Spleen (tissue), 11 donors: Measurements from ENCODE around the gene APOL4. TPM values are rescaled to one million over a fixed set of nuclear protein-coding genes. Genes with fewer than 3 reads are reported as not detected.

Experiments
- DNase-seq: peaks from one replicate; pipeline ENCODE4 v3.0.0-alpha.2; 2020
- H3K27ac ChIP-seq, 8 donors: fragments of 200-600 bp; sonication (generic) in 7 of 8; 1 replicate in 4 of 8; 2 replicates in 4 of 8; pipeline versions ENCODE4 v1.5.0 to v1.8.0; 2016 to 2021; ENCODE audit warnings: inconsistent platforms in 4 of 8, mild to moderate bottlenecking in 4 of 8, moderate library complexity in 1 of 8
- H3K27me3 ChIP-seq, 7 donors: fragments of 200-600 bp; sonication (generic) in 6 of 7; replicated peaks in 1 of 7; 1 replicate in 4 of 7; 2 replicates in 3 of 7; pipeline versions ENCODE4 v1.5.0 to v1.8.0; 2016 to 2021; ENCODE audit warnings: inconsistent platforms in 3 of 7, mild to moderate bottlenecking in 1 of 7
- H3K36me3 ChIP-seq, 6 donors: fragments of 200-600 bp; sonication (generic) in 5 of 6; 1 replicate in 4 of 6; 2 replicates in 2 of 6; pipeline versions ENCODE4 v1.5.0 to v1.8.0; 2016 to 2021; ENCODE audit warnings: inconsistent platforms in 2 of 6
- H3K4me1 ChIP-seq, 6 donors: fragments of 200-600 bp; sonication (generic) in 5 of 6; 1 replicate in 3 of 6; 2 replicates in 3 of 6; pipeline versions ENCODE4 v1.5.0 to v1.8.0; 2016 to 2021; ENCODE audit warnings: inconsistent platforms in 3 of 6
- H3K4me3 ChIP-seq, 8 donors: fragments of 200-600 bp; sonication (generic) in 7 of 8; 1 replicate in 4 of 8; 2 replicates in 4 of 8; pipeline versions ENCODE4 v1.5.0 to v1.8.0; 2016 to 2021; ENCODE audit warnings: inconsistent platforms in 4 of 8, mild to moderate bottlenecking in 4 of 8, moderate library complexity in 2 of 8
- H3K9me3 ChIP-seq, 8 donors: fragments of 200-600 bp; sonication (generic) in 7 of 8; 1 replicate in 4 of 8; 2 replicates in 4 of 8; pipeline versions ENCODE4 v1.5.0 to v1.8.0; 2016 to 2021; ENCODE audit warnings: inconsistent platforms in 4 of 8
- POLR2A ChIP-seq, 3 donors: fragments of 450-650 bp; IDR thresholded peaks; one replicate each; pipeline ENCODE4 v1.5.1; 2017; ENCODE audit warnings: antibody characterized with exemption in 3 of 3, mild to moderate bottlenecking in 1 of 3
- POLR2AphosphoS5 ChIP-seq, 3 donors: sonication (generic); formaldehyde crosslinking; IDR thresholded peaks; one replicate each; pipeline ENCODE4 v1.5.1; 2017; ENCODE audit warnings: antibody characterized with exemption in 3 of 3
- WGBS, 5 donors: extraction: QIAGEN DNeasy Blood & Tissue Kit in 3 of 5; methylation state at CpG; one replicate each; pipeline versions ENCODE4 v1.1.5 to v1.1.7; 2013 to 2018; 5-methylcytosine and 5-hydroxymethylcytosine counted together
- intact Hi-C: fragments of 100-400 bp; cut with DNase I; formaldehyde crosslinking; loops from one replicate; pipeline ENCODE4 v1.15.0; 2023; ENCODE audit warnings: low total_unique reads
- polyA plus RNA-seq, 3 donors: library from polyadenylated mRNA; stranded (reverse); fragments of 200-250 nt; gene quantifications; one replicate each; pipeline ENCODE4 v1.2.1, GENCODE V29; 2013
- total RNA-seq, 7 donors: library from RNA; depleted of rRNA in 3 of 7; stranded (reverse); fragments of >200 nt in 3 of 7; fragmentation: NEBNext Ultra II Directional in 4 of 7; extraction: Animal tissue kit (Norgen Biotek cat#: 25700) in 4 of 7; gene quantifications; one replicate each; pipeline versions ENCODE4 v1.1.0 to v1.2.1, GENCODE V29; 2016 to 2021
- TF ChIP-seq, protein P1 (sequence below), 11 experiments: fragments of 200-600 bp in 7 of 11; fragments of 450-650 bp in 4 of 11; sonication (generic) in 4 of 11; IDR thresholded peaks in 8 of 11; conservative IDR thresholded peaks in 3 of 11; 1 replicate in 7 of 11; 2 replicates in 4 of 11; pipeline versions ENCODE4 v1.4.0 to v1.8.0; 2016 to 2021; ENCODE audit warnings: antibody characterized with exemption in 11 of 11, inconsistent platforms in 4 of 11, mild to moderate bottlenecking in 1 of 11
- donor health status: healthy with polysubstance abuse.
- donor health status: DM: no; HTN: no; CAD: no; lungs with moderate emphysema.
- donor health status: DM: no; HTN: no; CAD: no.
- donor health status: Bipolar disorder and iron deficiency.
- donor health status: healthy.
- donor health status: DM: no; HTN: no; CAD: no.
- donor health status: DM: yes; HTN: yes; CAD: no.

APOL4 gene
- total and polyA plus RNA-seq, 10 donors, result 2.5 to 14.4 (median 3.9) TPM; not detected in 1

DNA sequence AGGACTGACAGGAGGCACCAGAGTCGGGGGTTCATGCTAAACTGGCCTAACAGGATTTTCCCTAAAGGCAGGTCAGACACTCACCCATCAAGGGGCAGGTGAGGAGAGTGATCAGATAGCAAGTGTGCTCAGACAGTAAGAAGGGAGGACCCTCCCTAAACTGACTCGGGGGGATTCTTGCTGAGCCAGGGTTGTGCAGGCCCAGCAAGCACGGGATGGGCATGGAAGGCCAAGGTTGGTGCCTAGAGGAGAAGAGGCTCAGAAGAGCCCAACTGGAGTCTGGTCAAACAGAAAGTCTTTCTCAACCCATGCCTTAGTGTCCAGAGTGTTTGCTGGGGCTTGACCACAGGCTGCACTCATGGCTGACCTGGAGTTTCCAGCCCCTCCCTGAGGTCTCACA lies 45.1 kb upstream of the APOL4 start:
- DNase-seq, result no peak
- TF ChIP-seq POLR2AphosphoS5 (IDR thresholded peaks at IDR 0.05) (no peak), POLR2A (IDR thresholded peaks at IDR 0.05) (no peak)
- TF ChIP-seq, protein P1, sequence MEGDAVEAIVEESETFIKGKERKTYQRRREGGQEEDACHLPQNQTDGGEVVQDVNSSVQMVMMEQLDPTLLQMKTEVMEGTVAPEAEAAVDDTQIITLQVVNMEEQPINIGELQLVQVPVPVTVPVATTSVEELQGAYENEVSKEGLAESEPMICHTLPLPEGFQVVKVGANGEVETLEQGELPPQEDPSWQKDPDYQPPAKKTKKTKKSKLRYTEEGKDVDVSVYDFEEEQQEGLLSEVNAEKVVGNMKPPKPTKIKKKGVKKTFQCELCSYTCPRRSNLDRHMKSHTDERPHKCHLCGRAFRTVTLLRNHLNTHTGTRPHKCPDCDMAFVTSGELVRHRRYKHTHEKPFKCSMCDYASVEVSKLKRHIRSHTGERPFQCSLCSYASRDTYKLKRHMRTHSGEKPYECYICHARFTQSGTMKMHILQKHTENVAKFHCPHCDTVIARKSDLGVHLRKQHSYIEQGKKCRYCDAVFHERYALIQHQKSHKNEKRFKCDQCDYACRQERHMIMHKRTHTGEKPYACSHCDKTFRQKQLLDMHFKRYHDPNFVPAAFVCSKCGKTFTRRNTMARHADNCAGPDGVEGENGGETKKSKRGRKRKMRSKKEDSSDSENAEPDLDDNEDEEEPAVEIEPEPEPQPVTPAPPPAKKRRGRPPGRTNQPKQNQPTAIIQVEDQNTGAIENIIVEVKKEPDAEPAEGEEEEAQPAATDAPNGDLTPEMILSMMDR (IDR thresholded peaks at IDR 0.05 in 8 of 11, conservative IDR thresholded peaks at IDR 0.05 in 3 of 11), result no peak

DNA sequence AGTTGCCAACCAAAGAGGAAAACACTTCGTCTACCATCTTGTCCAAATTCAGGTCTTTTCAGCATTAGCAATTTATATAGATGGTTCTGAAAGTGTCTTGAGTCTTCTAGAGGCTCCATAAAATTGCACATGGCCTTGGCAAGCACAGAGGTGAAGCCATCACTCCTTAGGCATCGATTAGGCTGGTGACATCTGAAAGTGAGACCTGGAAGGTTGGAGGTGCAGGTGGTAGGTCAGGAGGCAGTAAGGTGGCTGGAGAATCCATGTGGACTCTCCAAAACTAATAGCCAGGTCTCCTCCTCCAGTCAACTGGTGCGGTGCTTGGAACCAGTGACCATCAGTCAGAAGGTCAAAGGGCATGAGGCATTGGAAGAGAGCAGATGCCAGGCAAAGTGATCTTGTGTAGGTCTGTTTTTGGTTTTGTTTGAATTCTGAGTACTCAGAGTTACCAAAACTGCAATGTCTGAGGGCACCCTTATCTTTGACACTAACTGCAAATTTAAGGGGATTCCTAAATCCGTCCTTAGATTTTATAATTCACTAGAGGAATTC lies 44.3 kb upstream of the APOL4 start:
- H3K9me3 ChIP-seq, result peaks cover 0 to 13% (median 8%) of the 10 kb centered on the region in 8 donors
- no peak for DNase-seq
- intact Hi-C loops, result no loop called here
- H3K4me3 ChIP-seq, result no peak overlapping the region
- H3K27me3 ChIP-seq, result no peaks in the 10 kb centered on the region
- no peaks in the 10 kb centered on the region for H3K4me1 ChIP-seq
- WGBS, 5 donors, result 64 to 96% (median 66%) methylated on average over 4 of the region's 4 CpGs
- TF ChIP-seq POLR2A (IDR thresholded peaks at IDR 0.05) (no peak), POLR2AphosphoS5 (IDR thresholded peaks at IDR 0.05) (no peak)
- no peaks in the 10 kb centered on the region for H3K36me3 ChIP-seq
- peak overlapping the region in 2 of 8 donors; percentile 33 to 42 for H3K27ac ChIP-seq

More for the DNA sequence above, 45.1 kb upstream of the APOL4 start:
- Histone ChIP-seq H3K36me3 (no peaks in the 10 kb centered on the region), H3K27ac (no peak overlapping the region), H3K4me3 (no peak overlapping the region), H3K9me3 (peaks cover 0 to 13% (median 8%) of the 10 kb centered on the region in 8 donors), H3K27me3 (no peaks in the 10 kb centered on the region), H3K4me1 (no peaks in the 10 kb centered on the region)
- WGBS, 5 donors, result 77 to 94% (median 87%) methylated on average over 3 of the region's 3 CpGs
- intact Hi-C loops, result no loop called here

DNA sequence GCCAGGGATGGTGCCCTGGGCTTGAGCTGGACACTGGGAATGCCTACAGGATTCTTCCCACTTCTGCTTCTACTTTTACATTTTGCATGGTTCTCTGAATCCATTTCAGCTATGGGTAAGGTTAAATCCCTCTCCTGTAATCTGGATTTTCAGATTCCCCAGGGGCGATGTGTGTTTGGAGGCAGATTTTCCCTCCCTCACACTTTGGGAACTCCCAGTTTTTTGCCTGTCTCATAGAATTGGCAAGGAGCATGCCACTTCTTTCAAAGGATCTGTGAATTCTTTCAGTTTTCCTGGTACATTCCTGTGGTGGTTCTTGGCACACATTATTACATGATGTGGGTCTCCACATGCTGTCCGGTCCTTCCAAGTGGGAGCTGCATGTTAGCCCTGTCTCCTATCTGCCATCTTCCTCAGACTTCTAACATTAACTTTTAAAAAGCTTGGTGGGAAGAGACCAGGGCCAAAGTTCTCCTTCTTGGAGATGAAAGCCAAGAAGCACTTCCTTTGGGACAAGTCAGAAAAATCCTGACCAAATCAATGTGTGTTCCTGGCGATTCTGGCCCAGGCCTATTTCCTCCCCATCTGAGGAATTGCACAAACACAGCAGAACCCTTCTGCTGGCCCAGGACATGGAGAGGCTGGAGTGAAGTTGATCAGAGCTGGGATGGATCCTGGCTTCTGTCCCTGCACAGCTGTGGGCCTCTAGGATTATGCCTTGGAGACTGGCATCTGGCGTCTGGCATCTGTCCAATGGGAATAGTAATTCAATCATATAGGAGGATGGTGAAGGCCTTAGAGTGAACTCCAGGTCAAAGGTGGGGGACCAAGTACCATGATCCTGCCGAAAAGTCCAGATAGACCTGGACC lies 43.1 kb upstream of the APOL4 start:
- H3K9me3 ChIP-seq, result peaks cover 0 to 13% (median 8%) of the 10 kb centered on the region in 8 donors
- peaks cover 3 to 8% (median 4%) of the 10 kb centered on the region in 6 donors for H3K4me1 ChIP-seq
- intact Hi-C loops, result no loop called here
- H3K36me3 ChIP-seq, result no peaks in the 10 kb centered on the region
- H3K27ac ChIP-seq, result peak overlapping the region in 5 of 8 donors; percentile 3 to 53 (median 33)
- H3K27me3 ChIP-seq, result no peaks in the 10 kb centered on the region
- no peak overlapping the region for H3K4me3 ChIP-seq
- WGBS, 5 donors, result 67 to 89% (median 88%) methylated on average over 5 of the region's 5 CpGs
- DNase-seq, result no peak
- TF ChIP-seq POLR2AphosphoS5 (IDR thresholded peaks at IDR 0.05) (no peak), POLR2A (IDR thresholded peaks at IDR 0.05) (no peak)
- TF ChIP-seq, protein P1 (IDR thresholded peaks at IDR 0.05 in 8 of 11, conservative IDR thresholded peaks at IDR 0.05 in 3 of 11), result no peak

DNA sequence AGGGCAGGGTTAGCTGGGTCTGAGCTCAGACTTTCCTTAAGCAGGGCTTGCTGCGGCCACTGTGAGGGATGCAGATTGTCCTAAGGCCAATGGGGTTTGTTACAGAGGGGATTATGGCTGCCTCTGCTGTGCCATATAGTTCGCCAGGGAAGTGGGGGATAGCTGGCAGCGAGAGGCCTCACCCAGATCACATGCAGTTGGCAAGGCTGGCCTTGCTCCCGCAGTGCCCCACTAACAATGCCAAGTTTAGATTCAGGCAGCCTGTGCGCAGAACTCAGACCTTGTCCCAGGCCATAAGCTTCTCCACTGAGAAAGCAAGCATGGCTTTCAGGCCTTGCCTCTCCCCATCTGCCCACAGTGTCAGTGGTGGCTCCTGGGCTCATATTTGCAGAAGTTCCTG lies 42.4 kb upstream of the APOL4 start:
- Histone ChIP-seq H3K27me3 (no peaks in the 10 kb centered on the region), H3K4me3 (no peak overlapping the region), H3K36me3 (no peaks in the 10 kb centered on the region), H3K9me3 (peaks cover 0 to 8% (median 5%) of the 10 kb centered on the region in 8 donors), H3K27ac (peak overlapping the region in 5 of 8 donors; percentile 3 to 53 (median 33)), H3K4me1 (peaks cover 6 to 12% (median 8%) of the 10 kb centered on the region in 6 donors)
- no peak for TF ChIP-seq POLR2A (IDR thresholded peaks at IDR 0.05)
- TF ChIP-seq, protein P1 (IDR thresholded peaks at IDR 0.05 in 8 of 11, conservative IDR thresholded peaks at IDR 0.05 in 3 of 11), result no peak
- TF ChIP-seq POLR2AphosphoS5 (IDR thresholded peaks at IDR 0.05), result no peak
- 91 to 98% (median 93%) methylated on average over 5 of the region's 5 CpGs for WGBS, 5 donors
- intact Hi-C loops, result no loop called here
- no peak for DNase-seq
